Astrocyte (in vitro differentiated cells and primary cell): ENCODE results near the gene PIP4K2C.

Source experiments
- EZH2 ChIP-seq: IDR thresholded peaks from 2 replicates; pipeline ENCODE4 v1.6.1; 2012; ENCODE audit warnings: mild to moderate bottlenecking, low read length, inconsistent platforms; ENCODE audit not compliant: insufficient read depth
- TF ChIP-seq, protein P1 (sequence below): IDR thresholded peaks from 2 replicates; pipeline ENCODE4 v1.5.1; 2011; ENCODE audit warnings: low read depth, mild to moderate bottlenecking, inconsistent platforms, low read length, moderate library complexity; ENCODE audit not compliant: insufficient read depth

DNA sequence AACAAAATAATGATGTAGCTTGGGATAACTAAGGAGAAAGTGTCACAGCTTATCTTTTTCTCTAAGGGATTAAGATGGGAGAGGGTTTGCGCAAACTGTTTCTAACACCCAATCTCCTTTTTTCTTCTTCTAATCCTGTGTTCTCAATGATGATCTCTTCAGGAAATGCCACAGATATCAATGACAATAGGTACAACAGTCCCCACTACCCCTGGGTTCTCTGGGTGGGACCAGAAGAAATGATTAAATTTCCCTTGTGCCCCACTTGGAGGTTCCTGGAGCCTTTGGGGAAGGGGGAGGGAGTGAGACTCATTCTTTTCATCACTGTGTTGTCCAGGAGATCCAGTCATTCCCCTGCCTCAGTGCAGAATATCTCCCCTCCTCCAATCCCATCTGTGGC lies 8.6 kb upstream of the PIP4K2C start:
- TF ChIP-seq, protein P1, sequence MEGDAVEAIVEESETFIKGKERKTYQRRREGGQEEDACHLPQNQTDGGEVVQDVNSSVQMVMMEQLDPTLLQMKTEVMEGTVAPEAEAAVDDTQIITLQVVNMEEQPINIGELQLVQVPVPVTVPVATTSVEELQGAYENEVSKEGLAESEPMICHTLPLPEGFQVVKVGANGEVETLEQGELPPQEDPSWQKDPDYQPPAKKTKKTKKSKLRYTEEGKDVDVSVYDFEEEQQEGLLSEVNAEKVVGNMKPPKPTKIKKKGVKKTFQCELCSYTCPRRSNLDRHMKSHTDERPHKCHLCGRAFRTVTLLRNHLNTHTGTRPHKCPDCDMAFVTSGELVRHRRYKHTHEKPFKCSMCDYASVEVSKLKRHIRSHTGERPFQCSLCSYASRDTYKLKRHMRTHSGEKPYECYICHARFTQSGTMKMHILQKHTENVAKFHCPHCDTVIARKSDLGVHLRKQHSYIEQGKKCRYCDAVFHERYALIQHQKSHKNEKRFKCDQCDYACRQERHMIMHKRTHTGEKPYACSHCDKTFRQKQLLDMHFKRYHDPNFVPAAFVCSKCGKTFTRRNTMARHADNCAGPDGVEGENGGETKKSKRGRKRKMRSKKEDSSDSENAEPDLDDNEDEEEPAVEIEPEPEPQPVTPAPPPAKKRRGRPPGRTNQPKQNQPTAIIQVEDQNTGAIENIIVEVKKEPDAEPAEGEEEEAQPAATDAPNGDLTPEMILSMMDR: no peak
- no peak for TF ChIP-seq EZH2
